Stomach smooth muscle (tissue), 2 donors: ENCODE results near the gene SCAF8.
A peak's percentile ranks its signal among the peaks of the same experiment; 100 is the strongest.
"Not testable (repeated sequence)": the region's sequence is repeated elsewhere in the genome, so short reads cannot be mapped to it uniquely, and the experiment has no call there.

Experiments used
- H3K27ac ChIP-seq: one replicate; pipeline ENCODE4 v1.7.0; 2013; ENCODE audit warnings: mild to moderate bottlenecking, low read length, inconsistent platforms
- H3K27me3 ChIP-seq, 2 donors: one replicate each; pipeline ENCODE4 v1.7.0; 2013; ENCODE audit warnings: low read length in 2 of 2; ENCODE audit not compliant: insufficient read depth in 2 of 2, control insufficient read depth in 1 of 2
- H3K36me3 ChIP-seq, 2 donors: one replicate each; pipeline ENCODE4 v1.7.0; 2013; ENCODE audit warnings: low read length in 2 of 2; ENCODE audit not compliant: control insufficient read depth in 2 of 2, insufficient read depth in 2 of 2
- H3K4me1 ChIP-seq: one replicate; pipeline ENCODE4 v1.7.0; 2013; ENCODE audit warnings: low read length; ENCODE audit not compliant: control insufficient read depth, insufficient read depth
- H3K4me3 ChIP-seq, 2 donors: one replicate each; pipeline ENCODE4 v1.7.0; 2013; ENCODE audit warnings: low read length in 2 of 2
- H3K9ac ChIP-seq, 2 donors: one replicate each; pipeline ENCODE4 v1.7.0; 2013; ENCODE audit warnings: low read length in 2 of 2, mild to moderate bottlenecking in 1 of 2
- H3K9me3 ChIP-seq, 2 donors: one replicate each; pipeline ENCODE4 v1.7.0; 2013; ENCODE audit warnings: low read length in 2 of 2; ENCODE audit not compliant: control insufficient read depth in 2 of 2
- donor health status: healthy.
- donor health status: Pancreatic carcinoma.

The SCAF8 gene

DNA sequence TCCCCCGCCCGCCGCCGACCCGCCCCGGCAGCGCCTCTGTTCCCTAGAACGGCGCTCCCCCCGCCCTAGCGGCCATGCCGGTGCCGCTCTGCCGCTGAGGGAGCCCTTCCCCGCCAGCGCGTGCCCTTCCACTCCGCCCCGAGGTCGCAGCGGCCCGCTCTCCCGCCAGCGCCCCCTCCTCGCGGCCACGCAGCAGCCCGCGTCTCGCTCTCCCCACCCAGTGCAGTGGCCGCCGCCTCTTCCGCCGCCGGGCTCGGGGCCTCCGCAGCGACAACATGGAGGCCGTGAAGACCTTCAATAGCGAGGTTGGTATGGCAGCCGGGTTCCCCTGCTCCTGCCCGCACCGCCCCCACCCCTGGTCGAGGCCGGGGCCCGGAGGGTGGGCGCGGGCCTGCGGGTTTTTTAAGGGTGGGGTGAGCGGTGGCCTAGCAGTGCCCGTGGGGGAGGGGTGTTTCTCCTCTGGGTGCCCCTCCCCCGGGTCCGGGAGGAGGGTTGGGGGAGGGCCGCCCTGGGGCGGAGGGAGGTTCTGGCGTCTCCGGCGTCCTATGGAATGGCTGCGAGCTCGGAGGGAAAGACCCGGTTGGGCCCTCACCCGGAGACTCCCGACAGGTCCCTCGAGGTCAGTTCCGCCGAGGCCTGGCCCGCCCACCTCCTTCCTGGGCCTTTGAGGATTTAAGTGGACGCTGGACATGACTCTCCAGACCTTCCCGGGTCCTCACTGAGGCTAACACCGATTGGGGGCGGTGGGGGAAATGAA lies 588 bp downstream of the SCAF8 start:
- Histone ChIP-seq H3K36me3 (peaks cover 0 to 4% of the 10 kb centered on the region in 2 donors), H3K9ac (peak overlapping the region; percentile 84 to 89), H3K9me3 (no peaks in the 10 kb centered on the region), H3K27ac (peak overlapping the region; percentile 96), H3K4me3 (peak overlapping the region; percentile 73 to 97), H3K27me3 (no peaks in the 10 kb centered on the region), H3K4me1 (peaks cover 27% of the 10 kb centered on the region)

DNA sequence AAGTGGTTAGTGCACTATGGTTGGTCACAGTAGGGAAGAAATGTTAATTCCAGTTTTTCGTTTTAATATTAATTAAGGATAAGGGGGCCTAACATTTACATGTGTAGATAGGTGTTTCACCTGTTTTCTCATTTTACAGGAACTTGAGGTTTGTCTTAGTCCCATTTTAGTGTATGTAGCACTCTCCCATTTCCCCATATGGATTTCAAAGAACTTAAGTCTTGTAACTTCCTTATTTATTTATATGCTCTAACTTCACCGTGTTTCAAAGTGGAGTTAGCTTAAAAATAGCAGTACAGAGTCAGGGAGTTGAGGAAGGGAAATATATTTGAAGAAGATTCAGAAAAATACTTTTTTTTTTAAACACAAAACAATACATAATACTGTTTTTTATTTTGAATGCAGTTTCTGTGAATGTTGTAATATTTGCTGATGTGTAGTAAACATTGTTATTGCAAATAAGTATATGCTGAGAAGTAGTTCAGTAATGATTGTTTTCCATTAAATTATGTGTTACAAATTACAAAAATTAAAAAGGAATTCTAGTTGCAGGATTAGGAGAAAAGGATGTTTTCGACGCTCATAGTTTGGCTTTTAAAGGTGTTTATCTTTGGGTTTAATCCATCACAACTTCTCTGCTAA lies 3.5 kb downstream of the SCAF8 start:
- no peak overlapping the region for H3K9ac ChIP-seq
- H3K9me3 ChIP-seq: no peaks in the 10 kb centered on the region
- no peaks in the 10 kb centered on the region for H3K27me3 ChIP-seq
- H3K4me3 ChIP-seq: no peak overlapping the region
- H3K36me3 ChIP-seq: peaks cover 0 to 4% of the 10 kb centered on the region in 2 donors
- peaks cover 36% of the 10 kb centered on the region for H3K4me1 ChIP-seq
- H3K27ac ChIP-seq: no peak overlapping the region

DNA sequence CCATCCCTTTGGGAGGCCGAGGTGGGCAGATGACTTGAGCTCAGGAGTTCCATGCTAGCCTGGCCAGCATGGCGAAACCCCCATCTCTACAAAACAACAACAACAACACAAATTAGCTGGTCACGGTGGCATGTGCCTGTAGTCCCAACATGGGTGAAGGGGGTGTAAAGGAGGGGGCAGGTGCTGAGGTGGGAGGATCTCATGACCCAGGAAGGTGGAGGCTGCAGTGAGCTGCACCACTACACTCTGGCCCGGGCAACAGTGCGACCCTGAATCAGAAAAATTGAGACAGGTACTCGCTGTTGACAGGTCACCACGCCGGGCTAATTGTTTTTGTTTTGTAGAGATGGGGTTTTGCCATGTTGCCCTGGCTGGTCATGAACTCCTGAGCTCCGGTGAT lies 4.2 kb downstream of the SCAF8 start:
- Histone ChIP-seq H3K27me3 (no peaks in the 10 kb centered on the region), H3K4me1 (peaks cover 30% of the 10 kb centered on the region), H3K9me3 (no peaks in the 10 kb centered on the region), H3K27ac (no peak overlapping the region), H3K9ac (no peak overlapping the region), H3K4me3 (no peak overlapping the region), H3K36me3 (peaks cover 0 to 4% of the 10 kb centered on the region in 2 donors)

DNA sequence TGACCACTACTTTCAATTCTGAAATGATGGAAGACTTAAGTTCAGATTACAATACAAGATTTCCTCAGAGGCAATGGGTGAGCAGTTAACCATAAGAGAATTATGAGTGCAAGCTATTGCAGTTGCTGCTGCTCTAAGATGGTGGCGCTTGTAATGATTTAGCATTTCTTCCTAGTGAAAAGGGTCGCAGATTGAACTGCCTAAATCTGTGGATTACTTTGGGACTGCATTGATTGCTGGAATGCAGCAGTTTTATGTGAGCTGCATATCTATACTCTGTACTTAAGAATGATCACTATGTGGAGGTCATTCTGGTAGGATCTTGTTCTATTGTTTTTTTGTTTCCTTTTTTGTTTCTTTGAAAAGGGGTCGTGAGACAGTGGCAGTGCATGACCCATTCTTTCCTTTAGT lies 5.3 kb downstream of the SCAF8 start:
- Histone ChIP-seq H3K9ac (no peak overlapping the region), H3K36me3 (peaks cover 0 to 4% of the 10 kb centered on the region in 2 donors), H3K27ac (no peak overlapping the region), H3K4me1 (peaks cover 31% of the 10 kb centered on the region), H3K4me3 (no peak overlapping the region), H3K9me3 (no peaks in the 10 kb centered on the region), H3K27me3 (no peaks in the 10 kb centered on the region)

DNA sequence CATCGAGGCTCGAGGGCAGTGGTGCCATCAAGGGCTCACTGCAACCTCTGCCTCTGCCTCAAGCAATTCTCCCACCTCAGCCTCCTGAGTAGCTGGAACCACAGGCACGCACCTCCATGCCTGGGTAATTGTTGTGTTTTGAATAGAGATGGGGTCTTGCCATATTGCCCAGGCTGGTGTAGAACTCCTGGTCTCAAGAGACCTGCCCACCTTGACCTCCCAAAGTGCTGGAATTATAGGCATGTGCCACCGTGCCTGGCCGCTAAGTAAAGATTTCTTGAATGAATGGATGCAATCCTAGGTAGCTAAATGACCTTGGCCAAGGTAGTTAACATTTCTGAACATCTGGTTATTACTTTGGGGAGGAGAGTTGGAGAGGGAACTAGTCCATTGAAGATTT lies 7.4 kb downstream of the SCAF8 start:
- Histone ChIP-seq H3K27ac (no peak overlapping the region), H3K4me1 (peaks cover 24% of the 10 kb centered on the region), H3K9ac (no peak overlapping the region), H3K36me3 (peaks cover 0 to 4% of the 10 kb centered on the region in 2 donors), H3K9me3 (no peaks in the 10 kb centered on the region), H3K4me3 (no peak overlapping the region), H3K27me3 (no peaks in the 10 kb centered on the region)

DNA sequence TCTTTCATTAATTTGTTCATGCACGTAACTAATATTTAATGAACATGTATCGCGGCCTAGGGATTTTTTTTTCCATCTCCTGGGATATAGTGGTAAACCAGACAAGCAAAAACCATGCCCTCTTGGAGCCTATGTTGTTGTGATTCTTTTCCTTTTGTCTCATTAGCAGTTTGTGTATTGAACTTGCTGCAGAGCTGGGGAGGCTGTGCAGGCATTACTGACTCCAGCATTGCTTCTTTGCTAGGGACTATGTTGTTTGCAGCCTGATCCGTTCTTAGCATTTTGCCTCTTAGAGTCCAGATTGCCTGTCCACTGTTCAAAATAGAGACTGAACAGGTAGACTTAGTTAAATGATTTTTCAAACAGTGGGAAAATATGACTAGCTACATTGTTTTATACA lies 9.7 kb downstream of the SCAF8 start:
- Histone ChIP-seq H3K36me3 (no peaks in the 10 kb centered on the region), H3K4me1 (peaks cover 15% of the 10 kb centered on the region)

DNA sequence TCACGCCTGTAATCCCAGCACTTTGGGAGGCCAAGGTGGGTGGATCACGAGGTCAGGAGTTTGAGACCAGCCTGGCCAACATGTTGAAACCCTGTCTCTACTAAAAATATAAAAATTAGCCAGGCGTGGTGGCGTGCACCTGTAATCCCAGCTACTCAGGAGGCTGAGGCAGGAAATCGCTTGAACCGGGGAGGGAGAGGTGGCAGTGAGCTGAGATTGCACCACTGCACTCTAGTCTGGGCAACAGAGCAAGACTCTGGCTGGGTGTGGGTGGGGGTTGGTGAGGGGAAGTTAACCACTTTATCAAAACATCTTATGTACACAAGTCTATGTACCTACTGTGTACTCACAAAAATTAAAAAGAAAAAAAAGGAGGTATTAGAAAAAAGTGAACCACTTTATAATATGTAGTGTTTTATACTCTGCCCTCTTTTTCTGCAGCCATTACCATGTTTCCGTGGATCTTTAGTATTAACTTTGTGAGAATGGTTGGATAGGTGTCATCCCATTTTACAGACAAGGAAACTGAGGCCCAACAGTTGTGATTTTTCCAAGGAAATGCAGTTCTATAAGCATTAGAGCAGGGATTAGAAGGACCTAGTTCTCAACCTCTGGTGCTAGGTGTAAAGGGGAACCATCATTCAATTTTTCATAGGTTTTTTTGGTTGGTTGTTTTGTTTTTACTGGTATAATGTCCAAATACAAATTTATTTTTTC lies 11.0 kb downstream of the SCAF8 start:
- H3K4me1 ChIP-seq: peaks cover 11% of the 10 kb centered on the region
- not testable (repeated sequence) for H3K27ac ChIP-seq, H3K36me3 ChIP-seq, H3K9me3 ChIP-seq, H3K9ac ChIP-seq, H3K27me3 ChIP-seq, H3K4me3 ChIP-seq

More for the DNA sequence above, 9.7 kb downstream of the SCAF8 start:
- Histone ChIP-seq H3K27me3 (no peaks in the 10 kb centered on the region), H3K9me3 (no peaks in the 10 kb centered on the region), H3K27ac (no peak overlapping the region), H3K4me3 (no peak overlapping the region), H3K9ac (no peak overlapping the region)

DNA sequence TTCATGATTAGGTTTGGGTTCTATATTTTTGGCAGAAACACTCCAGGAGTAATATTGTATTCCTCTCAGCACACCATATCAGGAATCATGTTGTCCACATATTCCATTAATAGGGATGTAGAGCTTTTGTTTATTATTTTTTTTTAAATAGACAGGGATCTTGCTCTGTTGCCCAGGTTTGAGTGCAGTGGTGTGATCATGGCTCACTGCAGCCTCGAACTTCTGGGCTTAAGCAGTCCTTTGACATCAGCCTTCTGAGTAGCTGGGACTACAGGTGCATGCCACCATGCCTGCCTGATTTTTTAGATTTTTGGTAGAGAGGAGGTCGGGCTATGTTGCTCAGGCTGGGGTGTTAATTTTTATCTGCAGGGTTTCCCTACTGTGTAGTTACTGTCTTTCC lies 12.0 kb downstream of the SCAF8 start:
- Histone ChIP-seq H3K9ac (no peak overlapping the region), H3K4me1 (peaks cover 8% of the 10 kb centered on the region), H3K27ac (no peak overlapping the region), H3K36me3 (no peaks in the 10 kb centered on the region), H3K27me3 (no peaks in the 10 kb centered on the region), H3K9me3 (no peaks in the 10 kb centered on the region), H3K4me3 (no peak overlapping the region)

DNA sequence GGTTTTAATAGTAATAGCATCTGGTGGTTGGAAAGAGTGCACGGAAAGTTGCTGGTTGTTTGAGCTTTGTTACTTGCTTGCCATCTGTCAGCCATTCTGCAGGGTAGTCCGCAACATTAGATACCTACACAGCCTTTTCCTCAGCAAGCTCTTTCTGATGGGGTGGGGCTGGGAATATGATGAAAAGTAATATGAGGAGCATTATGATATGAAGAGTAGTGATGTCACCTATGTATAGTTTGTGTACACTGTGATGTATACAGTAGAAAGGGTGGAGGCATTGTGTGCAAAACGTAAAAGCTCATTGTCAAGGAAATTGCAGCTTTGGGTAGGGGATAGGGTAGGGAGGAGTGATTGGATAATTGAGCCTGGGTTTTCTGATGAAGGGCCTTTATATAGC lies 16.1 kb downstream of the SCAF8 start:
- no peak overlapping the region for H3K9ac ChIP-seq
- no peaks in the 10 kb centered on the region for H3K27me3 ChIP-seq
- H3K27ac ChIP-seq: no peak overlapping the region
- H3K36me3 ChIP-seq: no peaks in the 10 kb centered on the region
- H3K9me3 ChIP-seq: no peaks in the 10 kb centered on the region
- H3K4me1 ChIP-seq: no peaks in the 10 kb centered on the region
- no peak overlapping the region for H3K4me3 ChIP-seq

DNA sequence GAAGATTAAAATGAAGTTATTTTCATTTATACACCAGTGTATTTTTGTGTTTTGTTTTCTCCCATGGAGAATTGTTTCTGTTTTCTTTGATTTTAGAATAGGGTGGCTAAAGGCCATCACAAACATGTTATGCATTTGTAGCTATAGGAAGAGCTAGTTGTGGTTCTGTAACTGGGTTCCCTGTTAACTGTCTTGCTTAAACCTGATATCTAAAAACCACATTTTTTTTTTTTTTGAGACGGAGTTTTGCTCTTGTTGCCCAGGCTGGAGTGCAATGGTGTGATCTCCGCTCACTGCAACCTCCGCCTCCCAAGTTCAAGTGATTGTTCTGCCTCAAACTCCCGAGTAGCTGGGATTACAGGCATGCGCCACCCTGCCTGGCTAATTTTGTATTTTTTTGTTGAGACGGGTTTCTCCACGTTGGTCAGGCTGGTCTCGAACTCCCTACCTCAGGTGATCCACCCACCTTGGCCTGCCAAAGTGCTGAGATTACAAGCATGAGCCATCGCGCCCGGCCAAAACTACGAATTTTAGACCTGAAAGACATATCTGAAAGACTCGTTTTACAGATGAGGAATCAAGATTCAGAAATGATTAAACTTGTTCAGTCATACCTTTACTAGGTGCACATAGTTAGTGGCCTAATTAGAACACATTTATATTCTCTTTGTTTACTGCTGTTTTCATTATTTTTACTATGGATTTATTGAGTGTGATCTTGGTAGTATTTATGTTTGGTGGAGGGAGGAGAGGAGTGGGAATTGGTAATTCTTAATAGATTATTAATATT lies 18.0 kb downstream of the SCAF8 start:
- no peaks in the 10 kb centered on the region for H3K4me1 ChIP-seq
- no peaks in the 10 kb centered on the region for H3K27me3 ChIP-seq
- H3K36me3 ChIP-seq: no peaks in the 10 kb centered on the region
- H3K9ac ChIP-seq: no peak overlapping the region
- H3K27ac ChIP-seq: no peak overlapping the region
- no peaks in the 10 kb centered on the region for H3K9me3 ChIP-seq
- H3K4me3 ChIP-seq: no peak overlapping the region
